ENCODE measurements around the gene CEP131.

The CEP131 gene

DNA sequence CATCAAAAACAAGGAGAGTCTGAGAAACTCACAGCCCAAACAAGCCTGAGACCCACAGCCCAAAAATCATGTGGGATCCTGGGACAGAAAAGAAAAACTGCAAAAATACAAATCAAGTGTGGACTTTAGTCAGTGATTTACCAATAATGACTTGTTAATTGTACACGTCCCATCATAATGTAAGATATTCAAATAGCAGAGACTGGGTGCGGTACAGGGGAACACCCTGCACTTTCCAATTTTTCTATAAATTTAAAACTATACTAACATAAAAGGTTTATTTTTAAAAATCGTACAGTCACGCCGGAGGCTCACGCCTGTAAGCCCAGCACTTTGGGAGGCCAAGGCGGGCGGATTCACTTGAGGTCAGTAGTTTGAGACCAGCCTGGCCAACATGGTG is 8.8 kb downstream of the CEP131 start:
- Histone ChIP-seq H3K9me3 (replicated peaks; ENCODE audit: low read length) (no peaks in the 10 kb centered on the region), H3K4me3 (ENCODE audit: low read length) (no peak overlapping the region), H3K36me3 (ENCODE audit: insufficient read depth, low read length) (no peaks in the 10 kb centered on the region), H3K4me2 (ENCODE audit: low read length) (no peak overlapping the region), H3K27me3 (ENCODE audit: control insufficient read depth, insufficient read depth, low read length) (no peaks in the 10 kb centered on the region), H3K4me1 (ENCODE audit: control insufficient read depth, insufficient read depth, low read length) (no peaks in the 10 kb centered on the region), H3K9ac (ENCODE audit: low read depth, low read length) (no peak overlapping the region)

GRCh38 chr17:81212365-81212764 is 10.4 kb downstream of the CEP131 start:
- no peaks in the 10 kb centered on the region for H3K36me3 ChIP-seq (ENCODE audit: insufficient read depth, low read length)
- H3K27me3 ChIP-seq (ENCODE audit: control insufficient read depth, insufficient read depth, low read length): no peaks in the 10 kb centered on the region
- no peaks in the 10 kb centered on the region for H3K4me1 ChIP-seq (ENCODE audit: control insufficient read depth, insufficient read depth, low read length)
- no peak overlapping the region for H3K4me2 ChIP-seq (ENCODE audit: low read length)
- H3K9me3 ChIP-seq (replicated peaks; ENCODE audit: low read length): no peaks in the 10 kb centered on the region
- no peak overlapping the region for H3K9ac ChIP-seq (ENCODE audit: low read depth, low read length)
- no peak overlapping the region for H3K4me3 ChIP-seq (ENCODE audit: low read length)

DNA sequence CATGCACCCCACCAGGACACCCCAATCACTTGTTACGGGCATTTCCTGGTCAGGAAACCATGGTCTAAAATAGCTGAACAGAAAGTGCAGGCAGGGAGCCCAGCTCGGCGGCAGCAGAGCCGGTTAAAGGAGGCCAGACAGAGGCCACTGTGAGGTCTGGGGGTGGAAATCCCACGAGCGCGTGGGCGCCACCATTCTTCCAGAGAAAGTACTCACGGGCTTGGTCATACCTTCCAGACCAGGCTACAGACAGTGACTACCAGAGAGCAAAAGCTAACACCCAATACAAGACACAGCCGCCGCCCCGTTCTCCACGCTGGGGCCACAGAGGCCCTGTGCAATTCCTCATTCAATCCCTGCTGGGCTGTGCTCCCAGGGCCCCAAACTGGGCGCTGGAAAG is 11.9 kb downstream of the CEP131 start:
- H3K36me3 ChIP-seq (ENCODE audit: insufficient read depth, low read length): no peaks in the 10 kb centered on the region
- no peak overlapping the region for H3K4me3 ChIP-seq (ENCODE audit: low read length)
- no peak overlapping the region for H3K9ac ChIP-seq (ENCODE audit: low read depth, low read length)
- H3K4me1 ChIP-seq (ENCODE audit: control insufficient read depth, insufficient read depth, low read length): no peaks in the 10 kb centered on the region
- no peak overlapping the region for H3K4me2 ChIP-seq (ENCODE audit: low read length)
- no peaks in the 10 kb centered on the region for H3K27me3 ChIP-seq (ENCODE audit: control insufficient read depth, insufficient read depth, low read length)
- H3K9me3 ChIP-seq (replicated peaks; ENCODE audit: low read length): no peaks in the 10 kb centered on the region

DNA sequence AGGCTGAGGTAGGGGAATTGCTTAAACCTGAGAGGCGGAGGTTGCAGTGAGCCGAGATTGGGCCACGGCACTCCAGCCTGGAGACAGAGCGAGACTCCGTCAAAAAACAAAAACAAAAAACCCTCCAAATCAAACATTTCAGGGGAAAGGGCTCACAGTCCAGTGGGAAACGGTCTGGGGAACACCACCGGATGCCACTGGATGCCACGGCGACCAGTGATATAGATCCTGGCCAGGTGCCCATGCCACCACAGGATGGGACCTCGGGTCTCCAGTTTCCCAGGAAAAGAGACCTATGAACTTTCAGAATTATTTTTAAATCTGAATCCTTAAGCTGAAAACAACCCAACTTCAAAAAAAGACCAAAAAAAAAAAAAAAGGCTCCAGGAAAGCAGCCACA is 12.3 kb downstream of the CEP131 start:
- H3K4me2 ChIP-seq (ENCODE audit: low read length): no peak overlapping the region
- H3K36me3 ChIP-seq (ENCODE audit: insufficient read depth, low read length): no peaks in the 10 kb centered on the region
- no peak overlapping the region for H3K4me3 ChIP-seq (ENCODE audit: low read length)
- no peak overlapping the region for H3K9ac ChIP-seq (ENCODE audit: low read depth, low read length)
- H3K4me1 ChIP-seq (ENCODE audit: control insufficient read depth, insufficient read depth, low read length): no peaks in the 10 kb centered on the region
- no peaks in the 10 kb centered on the region for H3K9me3 ChIP-seq (replicated peaks; ENCODE audit: low read length)
- H3K27me3 ChIP-seq (ENCODE audit: control insufficient read depth, insufficient read depth, low read length): no peaks in the 10 kb centered on the region

GRCh38 chr17:81209141-81209540 is 13.6 kb downstream of the CEP131 start:
- Histone ChIP-seq H3K4me3 (ENCODE audit: low read length) (no peak overlapping the region), H3K27me3 (ENCODE audit: control insufficient read depth, insufficient read depth, low read length) (no peaks in the 10 kb centered on the region), H3K36me3 (ENCODE audit: insufficient read depth, low read length) (no peaks in the 10 kb centered on the region), H3K9me3 (replicated peaks; ENCODE audit: low read length) (no peaks in the 10 kb centered on the region), H3K9ac (ENCODE audit: low read depth, low read length) (no peak overlapping the region), H3K4me2 (ENCODE audit: low read length) (no peak overlapping the region), H3K4me1 (ENCODE audit: control insufficient read depth, insufficient read depth, low read length) (no peaks in the 10 kb centered on the region)

DNA sequence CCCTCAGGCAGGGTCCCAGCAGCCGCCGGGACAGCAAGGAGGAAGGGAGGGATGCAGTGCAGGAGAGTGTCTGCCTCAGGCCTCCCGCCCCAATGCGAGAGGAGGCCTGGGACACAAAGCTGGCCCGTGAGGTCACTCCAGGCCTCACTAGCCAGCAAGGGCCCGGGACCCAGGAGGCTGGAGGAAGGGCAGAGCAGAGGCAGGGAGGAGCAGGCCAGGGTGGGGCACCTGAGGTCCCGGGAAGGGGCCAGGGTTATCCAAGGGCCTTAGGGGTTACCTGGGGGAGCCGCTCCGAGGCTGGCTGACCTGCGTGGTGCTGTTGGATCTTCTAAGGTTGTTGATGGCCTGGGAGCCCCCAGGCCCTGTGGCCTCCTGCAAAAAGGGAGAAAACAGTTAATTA is 14.1 kb downstream of the CEP131 start:
- H3K4me3 ChIP-seq (ENCODE audit: low read length): no peak overlapping the region
- H3K4me1 ChIP-seq (ENCODE audit: control insufficient read depth, insufficient read depth, low read length): no peaks in the 10 kb centered on the region
- no peaks in the 10 kb centered on the region for H3K36me3 ChIP-seq (ENCODE audit: insufficient read depth, low read length)
- H3K9me3 ChIP-seq (replicated peaks; ENCODE audit: low read length): no peaks in the 10 kb centered on the region
- H3K9ac ChIP-seq (ENCODE audit: low read depth, low read length): no peak overlapping the region
- no peak overlapping the region for H3K4me2 ChIP-seq (ENCODE audit: low read length)
- H3K27me3 ChIP-seq (ENCODE audit: control insufficient read depth, insufficient read depth, low read length): no peaks in the 10 kb centered on the region

DNA sequence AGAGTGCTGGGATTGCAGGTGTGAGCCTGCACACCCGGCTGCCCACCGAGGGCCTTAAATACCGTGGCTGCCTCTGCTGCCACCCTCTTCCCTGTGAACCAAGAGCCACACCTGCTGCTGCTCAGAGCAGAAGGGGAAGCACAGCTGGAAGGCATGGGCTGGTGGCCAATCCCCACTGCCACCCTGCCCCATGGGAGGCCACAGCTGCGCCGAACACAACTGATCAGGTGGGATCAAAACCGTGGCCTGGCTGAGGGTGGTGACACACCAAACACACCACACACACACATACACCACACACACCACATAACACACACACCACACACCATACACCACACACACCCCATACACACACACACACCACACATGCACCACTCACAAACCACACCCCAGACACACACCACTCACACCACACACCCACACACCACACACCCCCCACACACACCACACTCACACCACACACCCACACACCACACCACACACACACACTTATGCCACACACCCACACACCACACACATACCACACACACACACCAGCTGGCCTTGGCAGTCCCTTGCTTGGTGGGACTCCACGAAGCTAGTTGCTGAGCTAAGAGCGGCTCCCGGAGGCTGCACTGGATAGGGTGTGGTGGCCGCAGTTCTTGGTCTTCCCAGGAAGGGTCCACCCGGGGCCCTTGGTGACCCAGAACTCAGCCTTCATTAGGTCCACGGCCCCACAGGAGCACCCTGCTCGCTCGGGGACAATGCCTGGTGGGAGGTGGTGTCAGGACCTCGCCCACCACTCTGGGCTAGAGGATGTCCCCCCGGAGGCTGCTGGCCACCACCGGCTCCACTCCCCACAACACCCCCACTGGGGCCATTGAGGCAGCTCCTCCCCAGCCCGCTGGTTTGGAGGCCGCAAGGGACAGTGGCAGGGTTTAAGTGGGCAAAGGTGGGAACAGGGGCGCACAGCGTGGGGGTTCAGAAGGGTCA is 14.9 kb downstream of the CEP131 start:
- H3K9ac ChIP-seq (ENCODE audit: low read depth, low read length): no peak overlapping the region
- H3K4me3 ChIP-seq (ENCODE audit: low read length): no peak overlapping the region
- no peaks in the 10 kb centered on the region for H3K36me3 ChIP-seq (ENCODE audit: insufficient read depth, low read length)
- no peak overlapping the region for H3K4me2 ChIP-seq (ENCODE audit: low read length)
- no peaks in the 10 kb centered on the region for H3K27me3 ChIP-seq (ENCODE audit: control insufficient read depth, insufficient read depth, low read length)
- H3K9me3 ChIP-seq (replicated peaks; ENCODE audit: low read length): no peaks in the 10 kb centered on the region
- H3K4me1 ChIP-seq (ENCODE audit: control insufficient read depth, insufficient read depth, low read length): no peaks in the 10 kb centered on the region

- H3K9ac ChIP-seq (ENCODE audit: low read depth, low read length): no peak overlapping the region
- H3K4me2 ChIP-seq (ENCODE audit: low read length): no peak overlapping the region
- H3K27me3 ChIP-seq (ENCODE audit: control insufficient read depth, insufficient read depth, low read length): no peaks in the 10 kb centered on the region
- H3K36me3 ChIP-seq (ENCODE audit: insufficient read depth, low read length): no peaks in the 10 kb centered on the region
- H3K4me3 ChIP-seq (ENCODE audit: low read length): no peak overlapping the region
- H3K4me1 ChIP-seq (ENCODE audit: control insufficient read depth, insufficient read depth, low read length): no peaks in the 10 kb centered on the region
- H3K9me3 ChIP-seq (replicated peaks; ENCODE audit: low read length): no peaks in the 10 kb centered on the region
Observed at GRCh38 chr17:81206657-81207056, 16.1 kb downstream of the CEP131 start.

GRCh38 chr17:81206166-81206565 is 16.6 kb downstream of the CEP131 start:
- Histone ChIP-seq H3K4me1 (ENCODE audit: control insufficient read depth, insufficient read depth, low read length) (no peaks in the 10 kb centered on the region), H3K36me3 (ENCODE audit: insufficient read depth, low read length) (no peaks in the 10 kb centered on the region), H3K9me3 (replicated peaks; ENCODE audit: low read length) (no peaks in the 10 kb centered on the region), H3K4me2 (ENCODE audit: low read length) (no peak overlapping the region), H3K27me3 (ENCODE audit: control insufficient read depth, insufficient read depth, low read length) (no peaks in the 10 kb centered on the region), H3K9ac (ENCODE audit: low read depth, low read length) (no peak overlapping the region), H3K4me3 (ENCODE audit: low read length) (no peak overlapping the region)

DNA sequence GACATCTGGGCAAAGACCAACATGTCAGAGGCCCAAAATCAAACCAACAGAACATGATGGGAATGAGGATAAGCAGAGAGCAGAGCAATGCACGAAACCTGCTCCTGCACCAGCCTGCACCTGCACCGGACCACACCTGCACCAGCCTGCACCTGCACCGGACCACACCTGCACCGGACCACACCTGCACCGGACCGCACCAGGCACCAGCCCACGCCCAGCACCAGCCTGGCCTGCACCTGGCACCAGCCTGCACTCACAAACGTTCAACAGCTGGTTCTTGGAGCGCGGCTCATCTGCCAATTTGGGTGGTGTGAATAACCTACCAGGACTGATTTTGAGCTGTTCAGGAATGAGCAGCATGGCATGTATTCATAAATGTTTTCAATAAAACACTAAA is 18.2 kb downstream of the CEP131 start:
- Histone ChIP-seq H3K4me2 (ENCODE audit: low read length) (no peak overlapping the region), H3K4me1 (ENCODE audit: control insufficient read depth, insufficient read depth, low read length) (no peaks in the 10 kb centered on the region), H3K36me3 (ENCODE audit: insufficient read depth, low read length) (no peaks in the 10 kb centered on the region), H3K27me3 (ENCODE audit: control insufficient read depth, insufficient read depth, low read length) (no peaks in the 10 kb centered on the region), H3K9ac (ENCODE audit: low read depth, low read length) (no peak overlapping the region), H3K9me3 (replicated peaks; ENCODE audit: low read length) (no peaks in the 10 kb centered on the region), H3K4me3 (ENCODE audit: low read length) (no peak overlapping the region)

- Histone ChIP-seq H3K9me3 (replicated peaks; ENCODE audit: low read length) (no peaks in the 10 kb centered on the region), H3K36me3 (ENCODE audit: insufficient read depth, low read length) (peaks cover 5% of the 10 kb centered on the region), H3K27me3 (ENCODE audit: control insufficient read depth, insufficient read depth, low read length) (no peaks in the 10 kb centered on the region)
Observed at GRCh38 chr17:81203136-81203535, 19.6 kb downstream of the CEP131 start.

DNA sequence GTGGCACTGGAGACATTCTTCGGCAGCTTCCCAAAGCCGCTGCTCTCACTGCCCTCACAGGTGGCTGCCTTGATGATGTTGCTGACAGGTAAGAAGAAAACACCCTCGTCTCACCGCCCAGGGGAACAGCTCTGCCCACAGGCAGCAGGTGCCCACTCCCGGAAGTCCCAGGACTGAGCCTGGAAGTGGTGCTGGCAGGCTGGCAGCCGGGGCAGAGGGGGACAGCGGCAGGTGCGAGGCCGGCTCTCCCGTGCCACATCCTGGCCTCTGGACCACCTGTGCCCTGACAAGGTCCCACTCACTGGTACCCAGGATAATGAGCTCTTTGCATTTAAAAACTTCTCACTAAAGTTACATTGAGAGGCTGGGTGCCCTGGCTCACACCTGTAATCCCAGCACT is 20.4 kb downstream of the CEP131 start:
- Histone ChIP-seq H3K9me3 (replicated peaks; ENCODE audit: low read length) (no peaks in the 10 kb centered on the region), H3K4me3 (ENCODE audit: low read length) (no peak overlapping the region), H3K9ac (ENCODE audit: low read depth, low read length) (no peak overlapping the region), H3K27me3 (ENCODE audit: control insufficient read depth, insufficient read depth, low read length) (no peaks in the 10 kb centered on the region), H3K36me3 (ENCODE audit: insufficient read depth, low read length) (peaks cover 5% of the 10 kb centered on the region), H3K4me1 (ENCODE audit: control insufficient read depth, insufficient read depth, low read length) (no peaks in the 10 kb centered on the region), H3K4me2 (ENCODE audit: low read length) (no peak overlapping the region)

More at GRCh38 chr17:81203136-81203535, 19.6 kb downstream of the CEP131 start:
- Histone ChIP-seq H3K9ac (ENCODE audit: low read depth, low read length) (no peak overlapping the region), H3K4me3 (ENCODE audit: low read length) (no peak overlapping the region), H3K4me2 (ENCODE audit: low read length) (no peak overlapping the region), H3K4me1 (ENCODE audit: control insufficient read depth, insufficient read depth, low read length) (no peaks in the 10 kb centered on the region)
